ENCODE results near the gene ELOVL1.

The ELOVL1 gene

GRCh38 chr1:43363283-43363934, 4.4 kb downstream of the ELOVL1 start:
- Histone ChIP-seq H3K79me2 (ENCODE audit: control insufficient read depth, low read length) (peaks cover 66% of the 10 kb centered on the region), H3K4me2 (ENCODE audit: low read length) (no peak overlapping the region), H3K27ac (ENCODE audit: low read depth, low read length) (no peak overlapping the region), H3K4me1 (ENCODE audit: control insufficient read depth, low read length) (peaks cover 41% of the 10 kb centered on the region), H3K9me3 (ENCODE audit: control insufficient read depth, insufficient read depth, low read length) (no peaks in the 10 kb centered on the region), H3K4me3 (ENCODE audit: low read length) (no peak overlapping the region), H3K9me2 (replicated peaks; ENCODE audit: control insufficient read depth, low read length) (no peaks in the 10 kb centered on the region), H3K36me3 (ENCODE audit: control insufficient read depth, low read length) (peaks cover 74% of the 10 kb centered on the region), H3F3A (ENCODE audit: control insufficient read depth, insufficient read depth) (peaks cover 28% of the 10 kb centered on the region), H4K20me1 (ENCODE audit: control insufficient read depth, insufficient read depth, low read depth, low read length) (peaks cover 12% of the 10 kb centered on the region), H3K27me3 (ENCODE audit: control insufficient read depth, low read length) (no peaks in the 10 kb centered on the region)
- TF ChIP-seq CTCF (IDR thresholded peaks at IDR 0.05; ENCODE audit: low read depth, low read length, poor library complexity, severe bottlenecking) = no peak
- no peak for TF ChIP-seq EZH2phosphoT487 (IDR thresholded peaks at IDR 0.05; ENCODE audit: borderline replicate concordance, low read length)

GRCh38 chr1:43360616-43361015, 7.2 kb downstream of the ELOVL1 start:
- TF ChIP-seq CTCF (IDR thresholded peaks at IDR 0.05; ENCODE audit: low read depth, low read length, poor library complexity, severe bottlenecking) = no peak
- no peak for TF ChIP-seq EZH2phosphoT487 (IDR thresholded peaks at IDR 0.05; ENCODE audit: borderline replicate concordance, low read length)
- Histone ChIP-seq H3K9me3 (ENCODE audit: control insufficient read depth, insufficient read depth, low read length) (no peaks in the 10 kb centered on the region), H3K79me2 (ENCODE audit: control insufficient read depth, low read length) (peaks cover 46% of the 10 kb centered on the region), H3K4me2 (ENCODE audit: low read length) (peak overlapping the region; percentile 84), H3K36me3 (ENCODE audit: control insufficient read depth, low read length) (peaks cover 68% of the 10 kb centered on the region), H3F3A (ENCODE audit: control insufficient read depth, insufficient read depth) (peaks cover 27% of the 10 kb centered on the region), H3K4me1 (ENCODE audit: control insufficient read depth, low read length) (peaks cover 35% of the 10 kb centered on the region), H3K27me3 (ENCODE audit: control insufficient read depth, low read length) (no peaks in the 10 kb centered on the region), H3K4me3 (ENCODE audit: low read length) (peak overlapping the region; percentile 86), H3K9me2 (replicated peaks; ENCODE audit: control insufficient read depth, low read length) (no peaks in the 10 kb centered on the region), H4K20me1 (ENCODE audit: control insufficient read depth, insufficient read depth, low read depth, low read length) (peaks cover 12% of the 10 kb centered on the region), H3K27ac (ENCODE audit: low read depth, low read length) (peak overlapping the region; percentile 11; the same call in 1 of the 2 replicates)

- Histone ChIP-seq H3K27ac (ENCODE audit: low read depth, low read length) (peak overlapping the region; percentile 73), H3K4me1 (ENCODE audit: control insufficient read depth, low read length) (peaks cover 33% of the 10 kb centered on the region), H3K36me3 (ENCODE audit: control insufficient read depth, low read length) (peaks cover 59% of the 10 kb centered on the region)
These were observed 8.1 kb downstream of the ELOVL1 start for GRCh38 chr1:43359696-43360095.

More at GRCh38 chr1:43359696-43360095, 8.1 kb downstream of the ELOVL1 start:
- no peak for TF ChIP-seq EZH2phosphoT487 (IDR thresholded peaks at IDR 0.05; ENCODE audit: borderline replicate concordance, low read length)
- no peak for TF ChIP-seq CTCF (IDR thresholded peaks at IDR 0.05; ENCODE audit: low read depth, low read length, poor library complexity, severe bottlenecking)
- Histone ChIP-seq H4K20me1 (ENCODE audit: control insufficient read depth, insufficient read depth, low read depth, low read length) (peaks cover 12% of the 10 kb centered on the region), H3K9me3 (ENCODE audit: control insufficient read depth, insufficient read depth, low read length) (no peaks in the 10 kb centered on the region), H3F3A (ENCODE audit: control insufficient read depth, insufficient read depth) (peaks cover 27% of the 10 kb centered on the region), H3K4me2 (ENCODE audit: low read length) (peak overlapping the region; percentile 84), H3K79me2 (ENCODE audit: control insufficient read depth, low read length) (peaks cover 37% of the 10 kb centered on the region), H3K9me2 (replicated peaks; ENCODE audit: control insufficient read depth, low read length) (no peaks in the 10 kb centered on the region), H3K27me3 (ENCODE audit: control insufficient read depth, low read length) (no peaks in the 10 kb centered on the region), H3K4me3 (ENCODE audit: low read length) (peak overlapping the region; percentile 86)
